Lower lobe of right lung (tissue), 2 donors: ENCODE data around the gene TMTC3. TPM values are rescaled to one million over a fixed set of nuclear protein-coding genes. Genes with fewer than 3 reads are reported as not detected.

ENCODE experiments used
- ATAC-seq, 2 donors: fragments of 200-7000 bp; cut with Tn5 transposase; one replicate each; pipeline ENCODE4 v1.9.1; 2020 to 2022; ENCODE audit warnings: mild to moderate bottlenecking in 2 of 2, moderate library complexity in 2 of 2
- DNase-seq: peaks from one replicate; pipeline ENCODE4 v3.0.0-alpha.2; 2020
- H3K27ac ChIP-seq: fragments of 200-600 bp; one replicate; pipeline ENCODE4 v1.8.0; 2022
- H3K27me3 ChIP-seq: fragments of 200-600 bp; one replicate; pipeline ENCODE4 v1.8.0; 2022; ENCODE audit warnings: low read depth
- H3K36me3 ChIP-seq: fragments of 200-600 bp; one replicate; pipeline ENCODE4 v1.8.0; 2022; ENCODE audit warnings: mild to moderate bottlenecking
- H3K4me1 ChIP-seq: fragments of 200-600 bp; one replicate; pipeline ENCODE4 v1.8.0; 2022
- H3K4me3 ChIP-seq: fragments of 200-600 bp; one replicate; pipeline ENCODE4 v1.8.0; 2022; ENCODE audit warnings: mild to moderate bottlenecking
- H3K9me3 ChIP-seq: fragments of 200-600 bp; one replicate; pipeline ENCODE4 v1.8.0; 2022
- CTCF ChIP-seq: fragments of 200-600 bp; IDR thresholded peaks from one replicate; pipeline ENCODE4 v1.8.0; 2022; ENCODE audit warnings: antibody characterized with exemption, mild to moderate bottlenecking
- intact Hi-C: fragments of 100-400 bp; cut with DNase I; formaldehyde crosslinking; loops from one replicate; pipeline ENCODE4 v1.11.0; 2022
- total RNA-seq: library from RNA; stranded (reverse); fragmentation: NEBNext Ultra II Directional; extraction: Animal tissue kit (Norgen Biotek cat#: 25700); gene quantifications from one replicate; pipeline ENCODE4 v1.2.1, GENCODE V29; 2021
- donor health status: DM: no; HTN: yes; CAD: no; lungs with severe emphysema.

Gene TMTC3
- total RNA-seq, 1 donor from 2014 or later, result 17.4 TPM

- intact Hi-C loops, result no loop called here
- no peak for TF ChIP-seq CTCF
- Histone ChIP-seq H3K27ac (no peak overlapping the region), H3K9me3 (no peaks in the 10 kb centered on the region), H3K4me3 (no peak overlapping the region), H3K36me3 (peaks cover 44% of the 10 kb centered on the region), H3K4me1 (no peaks in the 10 kb centered on the region), H3K27me3 (no peaks in the 10 kb centered on the region)
- ATAC-seq, result no peak
- DNase-seq, result no peak
These were observed 25.3 kb downstream of the TMTC3 start for GRCh38 chr12:88167384-88167783.

- no peak for ATAC-seq
- no peak for TF ChIP-seq CTCF
- H3K27ac ChIP-seq, result no peak overlapping the region
- H3K4me1 ChIP-seq, result no peaks in the 10 kb centered on the region
- no peaks in the 10 kb centered on the region for H3K9me3 ChIP-seq
- H3K27me3 ChIP-seq, result no peaks in the 10 kb centered on the region
- intact Hi-C loops, result no loop called here
- no peak for DNase-seq
- no peak overlapping the region for H3K4me3 ChIP-seq
- peaks cover 49% of the 10 kb centered on the region for H3K36me3 ChIP-seq
These were observed 30.8 kb downstream of the TMTC3 start for GRCh38 chr12:88172844-88173407.

- H3K4me3 ChIP-seq, result no peak overlapping the region
- ATAC-seq (no peak), DNase-seq (no peak)
- no peak for TF ChIP-seq CTCF
- no peaks in the 10 kb centered on the region for H3K4me1 ChIP-seq
- H3K36me3 ChIP-seq, result peaks cover 55% of the 10 kb centered on the region
- H3K27ac ChIP-seq, result no peak overlapping the region
- intact Hi-C loops, result no loop called here
- H3K27me3 ChIP-seq, result no peaks in the 10 kb centered on the region
- H3K9me3 ChIP-seq, result no peaks in the 10 kb centered on the region
These were observed 33.4 kb downstream of the TMTC3 start for GRCh38 chr12:88175544-88175943.

- H3K27me3 ChIP-seq, result no peaks in the 10 kb centered on the region
- no peak overlapping the region for H3K27ac ChIP-seq
- no peaks in the 10 kb centered on the region for H3K4me1 ChIP-seq
- intact Hi-C loops, result no loop called here
- no peaks in the 10 kb centered on the region for H3K9me3 ChIP-seq
- no peak for TF ChIP-seq CTCF
- peaks cover 40% of the 10 kb centered on the region for H3K36me3 ChIP-seq
- H3K4me3 ChIP-seq, result no peak overlapping the region
- no peak for ATAC-seq
- DNase-seq, result no peak
These were observed 37.4 kb downstream of the TMTC3 start for GRCh38 chr12:88179436-88180014.

- H3K27me3 ChIP-seq, result no peaks in the 10 kb centered on the region
- H3K27ac ChIP-seq, result no peak overlapping the region
- no peaks in the 10 kb centered on the region for H3K4me1 ChIP-seq
- no peak overlapping the region for H3K4me3 ChIP-seq
- DNase-seq (no peak), ATAC-seq (no peak)
- H3K36me3 ChIP-seq, result peaks cover 21% of the 10 kb centered on the region
- TF ChIP-seq CTCF, result no peak
- intact Hi-C loops, result no loop called here
- H3K9me3 ChIP-seq, result no peaks in the 10 kb centered on the region
These were observed 39.8 kb downstream of the TMTC3 start for GRCh38 chr12:88181881-88182280.
